Renal cortex interstitium (tissue), 11 donors: ENCODE measurements around the gene CLCF1. TPM values are rescaled to one million over a fixed set of nuclear protein-coding genes. Genes with fewer than 3 reads are reported as not detected.

Source experiments
- DNase-seq, 11 donors: peaks; one replicate each; pipeline ENCODE4 v3.0.0-alpha.2; 2013; ENCODE audit warnings: low read depth in 9 of 11, low spot score in 4 of 11; ENCODE audit errors: extremely low read depth in 1 of 11
- polyA plus RNA-seq, 3 donors: library from polyadenylated mRNA; unstranded; fragments of 120-200 nt; gene quantifications; one replicate each; pipeline ENCODE4 v1.2.1, GENCODE V29; 2013; ENCODE audit not compliant: insufficient read length in 3 of 3

Gene CLCF1
- polyA plus RNA-seq, 3 donors, result 4.3 to 8.0 (median 5.9) TPM

GRCh38 chr11:67317205-67317887 lies 56.1 kb downstream of the CLCF1 start:
- peak; percentile 93 to 99 (median 97) for DNase-seq

GRCh38 chr11:67316882-67317204 lies 56.6 kb downstream of the CLCF1 start:
- DNase-seq, result no peak

- DNase-seq, result no peak
These were observed 58.0 kb downstream of the CLCF1 start for GRCh38 chr11:67315325-67315909.

GRCh38 chr11:67314218-67314617 lies 59.2 kb downstream of the CLCF1 start:
- no peak for DNase-seq

Other genes with a start within 250 kb of the CLCF1 start
- 10 to 100 TPM; 52.3 to 67.2 (median 56.8) TPM for gene GRK2, start 107.1 kb downstream of the CLCF1 start, polyA plus RNA-seq
- gene ANKRD13D, start 84.3 kb downstream of the CLCF1 start, polyA plus RNA-seq, result 10 to 100 TPM; 21.5 to 48.5 (median 30.5) TPM
- 10 to 100 TPM; 19.1 to 32.6 (median 23.1) TPM for gene SSH3, start 70.1 kb downstream of the CLCF1 start, polyA plus RNA-seq
- 10 to 100 TPM; 16.3 to 38.7 (median 26.0) TPM for gene POLD4, start 20.1 kb downstream of the CLCF1 start, polyA plus RNA-seq
- gene RAD9A, start 18.4 kb upstream of the CLCF1 start, polyA plus RNA-seq, result 10 to 100 TPM; 21.8 to 33.9 (median 31.2) TPM
- gene PPP1CA, start 28.3 kb upstream of the CLCF1 start, polyA plus RNA-seq, result 100 to 1,000 TPM; 149 to 172 (median 156) TPM
- 10 to 100 TPM in 1 of 3 donors, 1 to 10 TPM in 2; 4.5 to 10.5 (median 6.7) TPM for gene TBC1D10C, start 30.5 kb upstream of the CLCF1 start, polyA plus RNA-seq
- 1 to 10 TPM; 2.0 to 5.2 (median 2.7) TPM for gene CARNS1, start 42.1 kb upstream of the CLCF1 start, polyA plus RNA-seq
- gene RPS6KB2, start 54.9 kb upstream of the CLCF1 start, polyA plus RNA-seq, result 10 to 100 TPM; 40.3 to 47.0 (median 41.2) TPM
- gene PTPRCAP, start 64.1 kb upstream of the CLCF1 start, polyA plus RNA-seq, result 1 to 10 TPM; 1.3 to 3.5 (median 2.4) TPM
- gene CORO1B, start 69.9 kb upstream of the CLCF1 start, polyA plus RNA-seq, result 10 to 100 TPM; 53.5 to 82.1 (median 75.7) TPM
- gene GPR152, start 79.1 kb upstream of the CLCF1 start, polyA plus RNA-seq, result not detected
- 1 to 10 TPM in 1 of 3 donors, under 1 TPM in 2; 0.26 to 1.2 (median 0.55) TPM for gene CABP4, start 81.8 kb upstream of the CLCF1 start, polyA plus RNA-seq
- 10 to 100 TPM; 40.3 to 67.0 (median 54.6) TPM for gene TMEM134, start 95.7 kb upstream of the CLCF1 start, polyA plus RNA-seq
- 10 to 100 TPM; 55.9 to 77.0 (median 63.1) TPM for gene AIP, start 109.4 kb upstream of the CLCF1 start, polyA plus RNA-seq
- 10 to 100 TPM; 28.5 to 49.4 (median 35.4) TPM for gene PITPNM1, start 131.8 kb upstream of the CLCF1 start, polyA plus RNA-seq
- gene CDK2AP2, start 134.6 kb upstream of the CLCF1 start, polyA plus RNA-seq, result 10 to 100 TPM; 37.7 to 69.5 (median 52.5) TPM
- gene CABP2, start 149.8 kb upstream of the CLCF1 start, polyA plus RNA-seq, result under 1 TPM in 1 of 3 donors, not detected in 2; 0.29 TPM
- gene GSTP1, start 210.2 kb upstream of the CLCF1 start, polyA plus RNA-seq, result 100 to 1,000 TPM; 697 to 788 (median 758) TPM
- gene NDUFV1, start 233.3 kb upstream of the CLCF1 start, polyA plus RNA-seq, result 100 to 1,000 TPM; 165 to 248 (median 201) TPM